ENCODE measurements around the gene RHBDF2.

Gene RHBDF2

DNA sequence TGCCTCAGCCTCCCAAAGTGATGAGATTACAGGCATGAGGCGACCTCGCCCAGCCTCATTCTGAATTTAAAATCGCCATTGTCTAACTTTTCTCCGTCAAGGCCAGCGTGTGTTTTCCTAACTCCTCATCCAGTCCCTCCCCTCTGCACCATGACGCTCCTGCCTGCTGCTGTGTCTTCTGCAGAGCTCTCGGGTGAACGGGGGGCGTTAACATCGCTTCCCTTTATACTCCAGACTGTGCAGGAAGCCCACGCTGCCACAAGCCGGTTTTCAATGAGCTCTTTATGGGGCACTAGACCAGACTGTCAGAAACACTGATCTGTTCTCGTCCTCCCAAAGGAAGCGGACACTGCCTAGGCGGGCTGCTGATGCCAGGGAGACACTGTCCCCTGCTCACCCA is 20.6 kb downstream of the RHBDF2 start:
- DNase-seq (ENCODE audit: low read depth in 2 of 2), result no peak

DNA sequence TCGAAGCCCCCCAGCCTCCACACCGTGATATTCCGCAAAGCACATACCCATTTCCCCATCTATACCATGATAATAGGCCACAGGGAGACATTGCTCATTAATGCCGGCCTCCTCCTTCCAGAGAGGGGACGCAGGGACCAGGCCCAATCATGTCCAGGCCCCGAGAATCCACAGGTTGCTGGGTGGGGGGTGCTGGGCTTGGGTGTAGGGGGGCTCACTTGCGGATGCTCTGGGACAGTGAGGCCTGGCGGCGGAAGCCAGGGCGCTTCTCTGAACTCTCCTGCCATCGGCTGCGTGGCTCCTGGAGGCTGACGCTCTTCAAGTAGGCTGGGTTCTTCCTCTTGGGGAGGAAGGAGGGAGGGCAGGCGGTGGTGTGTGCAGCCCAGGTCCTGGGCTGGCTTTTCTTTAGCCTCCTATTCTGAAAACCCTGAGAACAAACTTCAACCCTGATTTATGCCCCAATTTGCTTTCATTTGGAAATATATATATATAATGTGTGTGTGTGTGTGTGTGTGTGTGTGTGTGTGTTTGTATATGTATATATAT is 21.6 kb downstream of the RHBDF2 start:
- DNase-seq (ENCODE audit: low read depth in 2 of 2), result no peak

DNA sequence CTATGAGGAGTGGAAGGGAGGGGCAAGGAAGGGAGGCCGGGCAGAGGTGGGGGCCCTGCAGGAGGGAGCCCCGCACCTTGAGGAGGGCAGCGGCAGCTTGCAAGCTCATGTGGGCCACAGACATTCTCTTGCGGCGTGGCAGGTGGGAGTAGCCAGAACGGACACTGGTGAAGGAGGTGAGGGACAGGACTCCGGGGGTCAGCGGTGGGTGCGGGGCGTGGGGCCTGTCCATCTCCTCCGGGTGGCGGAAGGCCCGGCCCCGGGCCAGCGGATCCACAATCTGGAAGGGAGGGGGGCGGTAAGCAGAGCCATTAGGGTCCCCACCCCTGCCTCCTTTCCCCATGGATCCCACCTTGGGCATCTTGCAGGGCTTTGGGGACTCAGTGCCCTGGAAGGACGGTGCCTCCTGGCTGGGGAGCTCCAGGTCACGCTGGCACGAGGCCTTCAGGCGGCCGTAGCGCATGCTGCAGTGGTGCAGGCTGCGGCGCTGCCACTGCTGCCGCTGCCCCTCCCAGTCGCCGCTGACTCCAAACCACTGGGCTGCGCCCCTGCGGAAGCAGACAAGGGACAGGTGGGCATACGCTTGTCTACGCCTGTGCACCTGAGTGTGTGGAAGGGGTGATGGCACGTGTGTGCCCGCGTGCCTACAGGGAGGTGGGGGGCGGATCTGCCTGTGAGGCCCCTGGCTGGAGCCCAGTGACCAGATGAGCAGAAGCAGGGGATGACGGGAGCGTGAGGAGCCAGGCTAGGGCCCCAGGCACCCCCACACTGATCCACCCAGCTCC is 22.3 kb downstream of the RHBDF2 start:
- no peak for DNase-seq (ENCODE audit: low read depth in 2 of 2)

DNA sequence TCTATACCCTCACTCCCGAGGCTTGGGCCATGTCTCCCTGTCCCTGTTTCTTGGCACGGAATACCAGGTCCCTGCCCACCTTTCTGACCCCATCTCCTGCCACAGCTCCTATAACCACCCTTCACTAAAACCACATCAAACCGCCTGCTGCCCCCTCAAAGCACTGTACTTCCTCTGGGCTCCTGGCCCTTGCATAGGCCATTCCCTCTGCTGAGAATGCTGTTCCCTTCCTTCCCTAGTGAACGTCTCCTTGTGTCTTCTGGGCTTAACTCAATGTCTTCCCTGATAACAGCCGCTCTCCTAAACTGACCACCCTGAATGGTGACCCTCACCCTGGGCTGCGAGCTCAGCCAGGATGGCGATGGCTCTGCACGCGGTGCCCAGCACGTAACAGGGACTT is 23.1 kb downstream of the RHBDF2 start:
- no peak for DNase-seq (ENCODE audit: low read depth in 2 of 2)

DNA sequence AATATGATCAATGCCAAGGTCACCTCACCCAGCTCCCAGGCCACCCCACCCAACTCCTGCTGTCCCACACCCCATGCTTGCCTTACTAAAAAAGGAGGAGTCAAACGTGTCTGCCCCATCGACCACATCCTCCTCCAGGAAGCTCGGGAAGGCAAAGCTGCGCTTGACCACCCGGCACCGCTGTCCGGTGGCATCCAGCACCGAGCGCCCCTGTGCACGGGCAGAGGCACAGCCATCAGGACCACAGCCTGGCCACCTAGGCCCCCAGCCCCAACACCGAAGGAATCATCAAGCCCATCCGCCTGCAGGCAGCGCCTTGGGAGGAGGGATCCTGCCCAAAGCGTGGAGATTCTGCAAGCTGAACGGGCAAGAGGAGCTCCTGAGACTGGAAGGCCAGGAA is 23.6 kb downstream of the RHBDF2 start:
- DNase-seq (ENCODE audit: low read depth in 2 of 2), result no peak

DNA sequence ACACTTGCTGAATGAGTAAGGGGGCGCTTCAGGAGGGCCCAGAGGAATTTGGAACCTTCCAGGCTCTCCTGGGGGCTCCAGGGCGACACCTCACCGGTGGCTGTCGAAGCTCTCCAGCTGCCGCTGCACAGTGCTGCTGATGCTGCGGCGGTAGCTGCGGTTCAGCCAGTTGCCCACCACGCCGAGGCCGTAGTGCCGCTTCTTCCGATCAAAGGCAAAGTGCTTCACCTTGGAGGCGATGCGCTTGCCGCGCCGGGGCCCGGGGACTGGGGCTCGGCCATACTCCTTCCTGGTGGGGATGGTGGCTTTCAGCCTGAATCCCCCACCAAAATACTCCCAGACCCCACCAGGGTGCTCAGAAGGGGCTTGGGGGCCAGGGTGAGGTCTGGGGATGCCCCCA is 24.5 kb downstream of the RHBDF2 start:
- DNase-seq (ENCODE audit: low read depth in 2 of 2), result no peak

DNA sequence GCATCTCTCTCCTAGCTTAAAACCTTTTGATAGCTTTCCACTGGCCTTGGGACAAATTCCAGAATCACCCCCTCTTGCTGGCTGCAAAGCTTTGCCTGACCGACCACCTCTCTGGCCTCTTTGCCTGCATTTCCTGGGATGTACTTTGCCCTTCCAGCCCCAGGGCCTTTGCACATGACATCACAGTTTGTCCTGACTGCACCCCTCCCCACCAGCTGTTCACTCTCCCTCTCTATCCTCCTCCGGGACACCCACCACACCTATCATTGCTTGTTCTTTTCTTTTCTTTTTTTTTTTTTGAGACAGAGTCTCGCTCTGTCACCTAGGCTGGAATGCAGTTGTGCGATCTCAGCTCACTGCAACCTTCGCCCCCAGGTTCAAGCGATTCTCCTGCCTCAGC is 25.9 kb downstream of the RHBDF2 start:
- no peak for DNase-seq (ENCODE audit: low read depth in 2 of 2)

DNA sequence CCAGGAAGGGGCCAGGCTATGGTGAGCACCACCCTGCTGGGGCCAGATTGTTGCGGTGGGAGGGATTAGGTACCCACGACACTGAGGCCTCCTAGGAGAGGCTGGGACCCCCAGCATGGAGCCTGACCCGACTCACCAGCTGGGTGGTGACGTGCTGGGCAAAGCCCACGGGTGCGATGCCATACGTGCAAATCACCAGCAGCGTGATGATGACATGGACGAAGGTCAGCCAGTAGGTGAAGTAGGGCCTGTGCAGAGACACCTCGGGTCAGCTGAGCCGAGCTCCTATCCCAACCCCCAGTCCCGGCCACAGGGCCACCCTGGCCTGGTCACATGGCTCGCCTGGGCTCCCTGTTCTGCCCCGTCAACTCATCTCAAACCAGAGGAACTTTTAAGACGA is 26.3 kb downstream of the RHBDF2 start:
- DNase-seq (ENCODE audit: low read depth in 2 of 2), result no peak

DNA sequence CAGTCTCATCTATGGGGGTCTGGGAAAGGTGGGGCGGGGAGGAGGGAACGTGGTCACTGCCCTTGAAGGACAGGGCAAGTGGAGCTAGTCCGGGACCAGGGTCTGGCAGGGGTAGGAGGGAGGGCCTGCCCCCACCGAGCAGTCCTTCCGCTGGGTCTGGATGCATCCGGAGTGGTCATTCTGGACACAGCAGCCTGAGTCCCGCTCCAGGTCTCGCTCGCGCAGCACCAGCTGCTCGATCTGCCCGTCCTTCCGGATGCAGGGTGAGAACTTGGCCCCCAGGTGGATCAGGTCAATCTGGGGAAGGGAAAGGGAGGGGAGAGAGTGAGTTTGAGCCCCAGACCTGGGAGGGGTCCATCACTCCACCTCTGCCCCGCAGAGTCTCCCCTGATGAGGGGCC is 27.0 kb downstream of the RHBDF2 start:
- no peak for DNase-seq (ENCODE audit: low read depth in 2 of 2)

DNA sequence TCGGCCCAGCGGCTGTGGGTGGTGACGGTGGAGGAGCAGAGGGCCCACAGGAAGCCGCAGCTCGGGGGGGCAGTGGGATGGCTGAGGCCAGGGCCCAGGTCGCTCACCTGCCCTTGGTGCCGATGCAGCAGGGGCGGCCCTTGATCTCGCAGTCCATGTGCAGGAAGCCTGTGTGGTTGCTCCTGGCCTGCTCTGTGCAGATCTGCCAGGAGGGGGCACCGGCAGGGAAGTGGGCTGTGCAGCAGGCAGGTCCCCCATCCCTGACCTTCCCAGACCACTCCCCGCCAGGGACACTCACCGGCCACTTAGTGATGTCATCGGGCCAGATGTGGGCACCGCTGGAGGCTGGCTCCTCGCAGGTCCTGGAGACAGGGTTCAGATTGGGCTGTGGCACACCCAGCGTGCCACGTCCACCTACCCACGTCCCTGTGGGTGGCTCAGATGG is 27.7 kb downstream of the RHBDF2 start:
- no peak for DNase-seq (ENCODE audit: low read depth in 2 of 2)

DNA sequence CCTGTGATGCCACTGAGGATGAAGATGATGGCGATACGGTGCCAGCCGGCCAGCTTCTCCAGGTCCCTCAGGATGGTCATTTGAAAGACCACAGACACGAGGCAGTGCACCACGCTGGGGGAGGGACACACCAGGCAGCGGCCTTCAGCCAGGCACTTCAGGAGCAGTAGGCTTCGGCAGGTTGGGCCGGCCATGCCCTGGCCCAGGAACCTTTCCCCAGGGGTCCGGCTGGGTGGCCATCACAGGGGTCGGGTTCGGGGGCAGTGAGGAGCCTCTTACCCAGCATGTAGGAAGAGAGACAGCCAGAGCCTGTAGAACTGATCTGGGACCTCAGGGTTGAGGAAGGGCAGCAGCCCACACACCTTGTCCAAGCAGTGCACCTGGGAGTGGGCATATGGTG is 28.5 kb downstream of the RHBDF2 start:
- DNase-seq (ENCODE audit: low read depth in 2 of 2), result no peak

DNA sequence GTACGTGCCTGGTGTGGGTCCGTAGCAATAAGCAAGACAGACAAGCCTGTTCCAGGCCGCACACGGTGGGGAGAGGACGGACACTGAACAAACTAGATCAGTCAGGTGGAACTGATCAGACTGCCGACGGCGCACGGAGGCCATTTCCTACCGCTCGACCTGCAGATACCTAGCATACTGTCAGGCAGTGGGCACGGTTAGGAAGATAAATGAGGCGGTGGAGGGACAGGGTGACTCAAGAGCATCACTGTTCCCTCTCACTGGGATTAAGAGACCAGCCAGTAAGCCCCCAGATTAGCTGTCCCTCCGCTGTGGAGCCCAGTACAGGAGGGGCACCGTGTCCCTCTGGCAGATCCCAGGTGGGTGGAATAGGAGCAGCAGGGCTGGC is 29.0 kb downstream of the RHBDF2 start:
- no peak for DNase-seq (ENCODE audit: low read depth in 2 of 2)

DNA sequence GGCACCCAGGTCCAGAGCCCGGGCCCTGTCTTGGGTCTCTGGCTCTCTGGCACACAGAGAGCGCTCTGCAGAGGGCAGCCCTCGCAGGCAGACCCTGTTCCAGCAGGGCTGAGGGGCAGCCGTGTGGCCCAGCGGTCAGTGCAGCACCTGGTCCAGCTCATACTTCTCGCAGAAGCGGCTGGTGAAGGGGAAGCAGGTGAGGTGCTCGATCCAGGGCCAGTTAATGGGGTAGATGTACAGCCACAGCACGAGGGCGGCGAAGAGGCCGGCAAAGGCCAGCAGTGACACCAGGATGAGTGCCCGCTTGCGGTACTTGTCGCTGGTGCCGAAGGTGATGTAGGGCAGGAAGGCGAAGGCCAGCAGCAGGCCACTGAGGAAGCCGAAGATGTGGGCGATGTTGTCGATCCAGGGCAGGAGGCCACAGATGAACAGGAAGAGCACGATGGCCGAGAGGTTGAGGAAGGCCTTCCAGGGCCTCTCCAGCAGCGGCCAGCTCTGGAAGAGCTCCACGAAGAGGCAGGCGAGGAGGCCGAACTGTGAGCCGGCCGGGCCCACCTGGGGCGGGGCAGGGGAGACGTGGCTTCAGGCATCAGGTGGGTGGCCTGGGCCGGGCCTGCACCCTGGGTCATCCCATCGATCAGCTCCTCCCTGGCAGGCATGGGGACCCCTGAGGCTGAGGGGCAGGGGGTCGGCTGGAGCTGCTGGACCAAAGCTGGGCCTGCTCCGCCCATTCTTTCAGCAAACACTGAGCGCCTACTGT is 29.5 kb downstream of the RHBDF2 start:
- DNase-seq (ENCODE audit: low read depth in 2 of 2), result no peak

DNA sequence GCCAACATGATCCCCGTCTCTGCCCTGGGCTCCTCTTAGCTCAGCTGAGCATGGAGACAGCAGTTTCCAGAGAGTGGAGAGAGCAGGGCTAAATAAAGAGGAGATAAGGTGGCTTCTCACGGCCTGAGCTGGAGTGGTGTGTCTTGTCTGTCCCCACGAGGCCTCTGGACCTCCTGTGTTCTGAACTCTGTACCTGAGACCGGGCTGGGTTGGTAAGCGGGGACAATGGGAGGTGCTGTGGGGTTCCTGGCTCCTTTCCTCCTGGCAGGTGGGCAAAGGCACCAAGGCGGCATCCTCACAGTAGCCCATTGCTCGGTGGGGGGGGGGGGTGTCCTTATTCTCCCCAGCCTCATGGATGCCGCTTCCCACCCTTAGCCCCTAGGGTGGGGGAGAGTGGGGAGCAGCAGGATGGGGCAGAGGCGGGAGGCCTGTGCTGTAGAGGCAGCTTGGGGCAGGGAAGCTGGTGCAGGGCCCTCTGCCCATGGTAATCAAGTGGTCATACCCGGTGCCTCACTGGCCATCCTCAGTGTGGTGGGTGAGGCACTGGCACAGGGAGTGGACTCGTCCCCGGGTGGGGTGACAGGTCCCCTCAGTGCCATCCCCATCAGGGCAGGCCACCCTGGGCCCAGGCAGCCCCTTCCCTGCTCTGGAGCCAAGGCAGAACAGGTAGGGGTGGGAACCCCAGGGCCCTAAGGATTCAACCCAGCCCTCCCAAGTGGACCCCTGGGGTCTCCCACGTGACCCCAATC is 31.1 kb downstream of the RHBDF2 start:
- no peak for DNase-seq (ENCODE audit: low read depth in 2 of 2)

DNA sequence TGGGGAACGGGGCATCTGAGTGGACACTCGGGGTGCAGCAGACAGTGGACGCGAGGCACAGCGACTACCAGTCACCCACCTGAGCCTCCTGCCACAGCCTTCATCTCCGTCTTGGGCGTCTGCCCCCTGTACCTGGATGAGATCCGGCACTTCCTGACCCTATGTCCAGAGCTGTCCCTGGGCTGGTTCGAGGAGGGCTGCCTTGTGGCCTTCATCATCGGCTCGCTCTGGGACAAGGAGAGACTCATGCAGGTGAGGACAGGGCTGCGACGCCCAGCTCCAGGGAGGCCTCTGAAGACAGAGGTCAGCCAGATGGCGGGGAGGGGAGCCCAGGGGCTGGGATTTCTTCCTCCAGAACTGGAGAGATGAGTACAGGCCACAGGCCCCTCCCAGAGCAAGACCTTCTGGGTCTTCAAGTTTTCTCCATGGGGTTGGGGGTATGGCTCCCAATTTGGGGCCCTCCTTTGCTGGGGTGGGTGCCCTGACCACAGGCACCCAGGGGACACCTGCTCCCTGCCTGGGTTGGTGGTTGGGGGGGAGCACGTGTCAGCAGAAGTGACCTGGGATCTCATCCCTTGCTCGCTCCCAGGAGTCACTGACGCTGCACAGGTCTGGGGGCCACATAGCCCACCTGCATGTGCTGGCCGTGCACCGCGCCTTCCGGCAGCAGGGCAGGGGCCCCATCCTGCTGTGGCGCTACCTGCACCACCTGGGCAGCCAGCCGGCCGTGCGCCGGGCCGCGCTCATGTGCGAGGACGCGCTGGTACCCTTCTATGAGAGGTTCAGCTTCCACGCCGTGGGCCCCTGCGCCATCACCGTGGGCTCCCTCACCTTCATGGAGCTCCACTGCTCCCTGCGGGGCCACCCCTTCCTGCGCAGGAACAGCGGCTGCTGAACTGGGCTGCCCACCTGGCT is 31.9 kb downstream of the RHBDF2 start:
- DNase-seq (ENCODE audit: low read depth in 2 of 2), result no peak

DNA sequence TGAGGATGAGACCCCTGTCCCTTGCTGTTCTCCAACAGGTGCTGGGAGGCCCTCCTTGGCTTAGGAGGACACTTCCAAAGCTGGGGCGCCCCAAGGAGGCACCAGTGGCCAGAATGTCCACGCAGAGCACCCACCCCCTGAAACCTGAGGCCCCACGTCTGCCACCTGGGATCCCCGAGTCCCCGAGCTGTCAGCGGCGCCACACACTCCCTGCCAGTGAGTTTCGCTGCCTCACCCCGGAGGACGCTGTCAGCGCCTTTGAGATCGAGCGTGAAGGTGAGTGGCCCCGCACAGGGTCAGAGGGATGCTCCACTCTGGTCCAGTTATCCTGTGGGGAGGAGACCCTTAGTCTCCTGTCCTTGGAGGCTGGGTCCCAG is 32.6 kb downstream of the RHBDF2 start:
- DNase-seq (ENCODE audit: low read depth in 2 of 2), result no peak

DNA sequence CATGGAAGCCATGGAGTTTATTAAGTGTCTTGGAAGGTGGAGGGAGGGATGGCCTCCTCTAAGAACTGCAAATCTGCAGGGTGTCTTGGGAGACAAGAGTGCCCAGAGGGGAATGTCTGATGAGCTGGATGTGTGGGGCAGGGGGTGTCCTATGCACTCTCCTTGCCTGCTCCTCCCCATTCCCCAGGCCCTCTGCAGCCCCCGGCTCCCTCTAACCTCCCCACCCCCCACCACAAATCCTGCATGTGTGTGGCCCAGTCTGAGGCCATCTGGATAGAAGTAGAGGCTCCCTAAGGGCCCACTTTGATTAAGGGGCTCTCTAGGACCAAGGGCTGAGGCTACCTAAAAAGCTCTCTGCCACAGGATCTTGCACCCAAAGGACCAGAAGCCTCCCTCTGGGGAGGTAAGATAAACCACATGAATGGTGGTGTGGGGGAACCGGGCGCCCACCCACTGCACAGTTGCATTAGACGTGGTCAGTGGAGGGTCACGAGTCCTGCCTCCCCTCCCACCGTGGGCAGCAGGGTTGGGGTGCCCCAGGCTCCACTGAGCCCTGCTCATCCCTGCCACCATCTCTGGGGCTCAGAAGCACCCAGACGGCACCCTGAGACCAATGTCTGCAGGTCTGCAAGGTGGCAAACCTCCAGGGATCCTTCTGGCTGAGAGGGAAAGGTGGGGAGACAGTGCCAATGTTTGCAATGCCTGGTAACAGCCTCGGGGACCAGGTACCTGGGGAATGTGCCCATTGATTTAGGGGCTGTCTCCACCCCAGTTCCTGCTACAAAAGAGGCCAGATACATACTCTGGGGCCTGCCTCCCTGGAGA is 33.2 kb downstream of the RHBDF2 start:
- DNase-seq (ENCODE audit: low read depth in 2 of 2), result no peak

DNA sequence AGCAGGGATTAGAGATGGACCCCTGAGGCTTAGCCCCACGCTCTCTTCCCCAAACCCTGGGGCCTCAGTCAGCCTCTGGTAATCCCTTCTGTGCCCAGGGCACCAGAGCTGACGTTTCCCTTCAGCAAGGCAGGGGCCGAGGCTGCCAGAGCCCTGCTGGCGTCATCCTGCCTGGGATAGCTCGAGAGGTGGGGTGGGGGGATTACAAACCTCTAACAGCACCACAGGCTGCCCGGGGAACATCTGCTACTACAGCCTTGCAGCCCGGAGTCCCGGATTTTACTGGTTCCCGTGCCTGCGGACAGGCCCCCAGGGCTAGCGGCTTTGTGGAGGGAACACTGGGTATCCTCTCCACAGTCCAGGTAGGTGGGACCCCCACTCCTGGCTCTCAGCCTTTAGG is 33.9 kb downstream of the RHBDF2 start, which contains the start of gene AANAT:
Gene AANAT (plus strand): TSS at position 238 of the 400 bp plus-strand sequence. CDS start 1,144 bp downstream, outside the sequence.
- no peak for DNase-seq (ENCODE audit: low read depth in 2 of 2)

DNA sequence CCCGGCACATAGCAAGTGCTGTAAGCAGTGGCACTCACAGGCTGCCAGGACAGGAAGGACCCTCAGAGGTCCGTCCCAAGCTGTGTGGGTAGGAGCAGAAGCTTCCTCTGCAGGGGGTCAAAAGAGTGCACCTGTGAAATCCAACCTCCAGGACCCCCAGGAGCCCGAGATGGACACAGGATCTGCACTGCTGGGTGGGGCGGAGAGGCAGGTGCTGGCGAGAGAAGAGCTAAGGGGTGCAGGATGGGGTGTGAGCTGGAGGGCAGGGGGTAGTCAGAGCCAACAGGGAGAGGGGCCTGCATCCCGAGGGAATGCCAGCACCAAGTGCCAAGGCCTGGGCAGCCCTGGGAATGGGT is 34.5 kb downstream of the RHBDF2 start:
- DNase-seq (ENCODE audit: low read depth in 2 of 2), result no peak

DNA sequence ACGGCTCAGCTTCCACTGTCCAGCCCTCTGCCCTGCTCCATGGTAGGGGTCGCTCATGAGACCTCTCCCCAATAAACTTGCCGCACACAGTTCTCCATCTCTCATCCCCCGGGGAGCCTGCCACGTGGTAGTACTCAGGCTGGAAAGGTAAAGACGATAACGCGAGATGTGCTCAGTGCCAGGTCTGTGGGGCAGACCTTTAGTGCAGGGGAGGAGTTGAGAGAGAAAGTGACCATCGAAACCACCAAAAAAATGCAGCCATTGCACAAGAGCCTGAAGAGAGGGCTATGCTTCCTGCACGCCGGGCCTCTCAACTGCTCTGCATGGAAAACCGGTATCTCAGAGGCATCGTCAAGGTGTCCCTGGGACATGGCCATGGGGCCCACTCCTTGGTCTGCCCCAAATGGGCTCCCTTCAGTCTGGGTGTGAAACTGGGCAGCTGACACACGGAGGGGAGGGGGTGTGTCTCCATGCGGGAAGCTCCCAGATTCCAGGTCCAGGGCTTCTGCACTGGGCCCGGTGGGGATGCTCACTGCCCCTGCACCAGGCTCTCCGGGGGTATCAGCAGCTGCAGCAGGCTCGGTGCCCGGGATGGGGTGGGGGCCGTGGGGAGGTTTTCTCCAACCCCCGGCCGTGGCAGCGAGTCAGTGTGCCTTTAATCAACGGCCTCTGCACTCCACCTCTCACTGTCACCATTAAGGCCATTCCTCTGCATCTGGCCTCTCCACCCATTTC is 38.5 kb downstream of the RHBDF2 start:
- DNase-seq (ENCODE audit: low read depth in 2 of 2), result no peak
